Keratinocyte (primary cell): ENCODE measurements around the gene PCDHB9.

Experiments used
- EZH2 ChIP-seq: IDR thresholded peaks from one replicate; pipeline ENCODE4 v1.6.1; 2012; ENCODE audit warnings: inconsistent platforms, mild to moderate bottlenecking, low read length, moderate library complexity
- TF ChIP-seq, protein P1 (sequence below), 3 experiments: IDR thresholded peaks in 1 of 3; conservative IDR thresholded peaks in 1 of 3; optimal IDR thresholded peaks in 1 of 3; 2 replicates in 2 of 3; 3 replicates in 1 of 3; pipeline versions ENCODE3 to v1.5.1; 2011; ENCODE audit warnings: low read length in 3 of 3, mild to moderate bottlenecking in 3 of 3, moderate library complexity in 2 of 3, control low read depth in 1 of 3, inconsistent platforms in 1 of 3; ENCODE audit not compliant: insufficient read depth in 2 of 3; ENCODE audit errors: extremely low read depth in 1 of 3

DNA sequence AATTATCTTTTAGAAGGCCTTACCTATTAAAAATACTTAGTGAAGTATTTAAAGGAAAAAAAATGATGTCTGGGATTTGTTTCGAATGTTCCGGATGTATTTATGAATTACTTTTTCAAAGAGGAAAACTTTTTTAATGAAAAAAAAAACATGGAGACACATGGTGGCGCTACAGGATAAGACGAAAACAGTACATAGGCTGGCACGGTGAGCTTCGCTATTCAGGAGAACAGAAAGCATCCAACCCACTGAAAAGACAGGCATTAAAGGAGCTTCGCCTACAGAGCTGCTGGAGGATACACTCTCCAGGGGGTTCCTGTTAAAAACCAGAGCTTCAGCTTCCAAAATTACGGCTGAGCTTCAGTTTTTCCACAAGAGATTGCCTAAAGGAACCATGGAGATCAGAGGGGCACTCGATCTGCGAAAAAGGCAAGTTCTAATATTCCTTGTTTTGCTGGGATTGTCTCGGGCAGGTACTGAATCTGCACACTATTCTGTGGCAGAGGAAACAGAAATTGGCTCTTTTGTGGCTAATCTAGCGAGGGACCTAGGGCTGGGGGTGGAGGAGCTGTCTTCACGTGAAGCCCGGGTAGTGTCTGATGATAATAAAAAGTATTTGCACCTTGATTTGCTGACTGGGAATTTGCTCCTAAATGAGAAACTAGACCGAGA lies 36.3 kb downstream of the PCDHB9 start, which contains the start of gene PCDHB14:
- TF ChIP-seq EZH2, result no peak
- TF ChIP-seq, protein P1, sequence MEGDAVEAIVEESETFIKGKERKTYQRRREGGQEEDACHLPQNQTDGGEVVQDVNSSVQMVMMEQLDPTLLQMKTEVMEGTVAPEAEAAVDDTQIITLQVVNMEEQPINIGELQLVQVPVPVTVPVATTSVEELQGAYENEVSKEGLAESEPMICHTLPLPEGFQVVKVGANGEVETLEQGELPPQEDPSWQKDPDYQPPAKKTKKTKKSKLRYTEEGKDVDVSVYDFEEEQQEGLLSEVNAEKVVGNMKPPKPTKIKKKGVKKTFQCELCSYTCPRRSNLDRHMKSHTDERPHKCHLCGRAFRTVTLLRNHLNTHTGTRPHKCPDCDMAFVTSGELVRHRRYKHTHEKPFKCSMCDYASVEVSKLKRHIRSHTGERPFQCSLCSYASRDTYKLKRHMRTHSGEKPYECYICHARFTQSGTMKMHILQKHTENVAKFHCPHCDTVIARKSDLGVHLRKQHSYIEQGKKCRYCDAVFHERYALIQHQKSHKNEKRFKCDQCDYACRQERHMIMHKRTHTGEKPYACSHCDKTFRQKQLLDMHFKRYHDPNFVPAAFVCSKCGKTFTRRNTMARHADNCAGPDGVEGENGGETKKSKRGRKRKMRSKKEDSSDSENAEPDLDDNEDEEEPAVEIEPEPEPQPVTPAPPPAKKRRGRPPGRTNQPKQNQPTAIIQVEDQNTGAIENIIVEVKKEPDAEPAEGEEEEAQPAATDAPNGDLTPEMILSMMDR (optimal IDR thresholded peaks at IDR 0.05 in 1 of 3, IDR thresholded peaks at IDR 0.05 in 1 of 3, conservative IDR thresholded peaks at IDR 0.05 in 1 of 3; ENCODE audit: extremely low read depth in 1 of 3, insufficient read depth in 2 of 3, low read length in 3 of 3), result peak in 2 of 3 experiments; percentile 3 to 9
